Smooth muscle cell (in vitro differentiated cells): ENCODE data around the gene TMEM25. TPM values are rescaled to one million over a fixed set of nuclear protein-coding genes. Genes with fewer than 3 reads are reported as not detected.

Experiments used
- DNase-seq: peaks from one replicate; lab custom pipeline; 2025; ENCODE audit not compliant: unreplicated experiment; lab: John Stamatoyannopoulos, UW
- H2AFZ ChIP-seq: fragments of 200-600 bp; sonication (generic); 2 replicates; pipeline ENCODE4 v1.6.0; 2016; ENCODE audit warnings: antibody characterized with exemption, low read depth, mild to moderate bottlenecking
- H3F3A ChIP-seq: fragments of 200-600 bp; sonication (generic); 2 replicates; pipeline ENCODE4 v1.6.0; 2017; ENCODE audit warnings: antibody characterized with exemption, low read depth
- H3K27ac ChIP-seq: fragments of 200-600 bp; sonication (generic); 2 replicates; pipeline ENCODE4 v1.5.1; 2016; ENCODE audit warnings: low read depth, mild to moderate bottlenecking
- H3K27me3 ChIP-seq: fragments of 200-600 bp; sonication (generic); 2 replicates; pipeline ENCODE4 v1.6.1; 2016; ENCODE audit warnings: low read depth, mild to moderate bottlenecking
- H3K36me3 ChIP-seq: fragments of 200-600 bp; sonication (generic); 2 replicates; pipeline ENCODE4 v1.5.1; 2016; ENCODE audit warnings: low read depth
- H3K4me1 ChIP-seq: fragments of 200-600 bp; sonication (generic); 2 replicates; pipeline ENCODE4 v1.5.1; 2016; ENCODE audit warnings: low read depth
- H3K4me2 ChIP-seq: fragments of 200-600 bp; sonication (generic); 2 replicates; pipeline ENCODE4 v1.6.0; 2016; ENCODE audit warnings: mild to moderate bottlenecking
- H3K4me3 ChIP-seq: fragments of 200-600 bp; sonication (generic); 2 replicates; pipeline ENCODE4 v1.5.1; 2016; ENCODE audit warnings: mild to moderate bottlenecking
- H3K79me2 ChIP-seq: fragments of 200-600 bp; sonication (generic); 2 replicates; pipeline ENCODE4 v1.6.0; 2016; ENCODE audit warnings: low read depth, mild to moderate bottlenecking
- H3K9ac ChIP-seq: fragments of 200-600 bp; sonication (generic); 2 replicates; pipeline ENCODE4 v1.6.0; 2016; ENCODE audit warnings: low read depth
- H3K9me3 ChIP-seq: fragments of 200-600 bp; sonication (generic); replicated peaks from 2 replicates; pipeline ENCODE4 v1.5.1; 2016; ENCODE audit warnings: low read depth
- H4K20me1 ChIP-seq: fragments of 200-600 bp; sonication (generic); 2 replicates; pipeline ENCODE4 v1.6.0; 2016; ENCODE audit warnings: low read depth
- CTCF ChIP-seq: fragments of 200-600 bp; sonication (generic); IDR thresholded peaks from 2 replicates; pipeline ENCODE4 v1.5.1; 2017; ENCODE audit warnings: borderline replicate concordance, mild to moderate bottlenecking, antibody characterized with exemption; ENCODE audit not compliant: insufficient read depth, poor library complexity, severe bottlenecking
- WGBS: methylation state at CpG from one replicate; pipeline ENCODE4 v1.1.7; 2016; ENCODE audit warnings: low lambda C conversion rate; 5-methylcytosine and 5-hydroxymethylcytosine counted together
- polyA plus RNA-seq: library from polyadenylated mRNA; unstranded; fragments of >200 nt; fragmentation: Nextera tagmentation; extraction: Ambion mirVana; gene quantifications from 2 replicates; pipeline ENCODE4 v1.2.1, GENCODE V29; 2016
- total RNA-seq: library from RNA; depleted of rRNA; stranded (reverse); fragments of >200 nt; gene quantifications from 2 replicates; pipeline ENCODE4 v1.2.3, GENCODE V29; 2014

TMEM25 gene
- total and polyA plus RNA-seq, 2 experiments from 2014 or later: 23.9 to 48.1 TPM

GRCh38 chr11:118511601-118512000, 19.4 kb upstream of the TMEM25 start:
- no peaks in the 10 kb centered on the region for H3F3A ChIP-seq
- no peak overlapping the region for H3K9ac ChIP-seq
- no peak overlapping the region for H3K4me3 ChIP-seq
- no peaks in the 10 kb centered on the region for H3K79me2 ChIP-seq
- H3K36me3 ChIP-seq: peaks cover 33% of the 10 kb centered on the region
- H3K9me3 ChIP-seq: no peaks in the 10 kb centered on the region
- no peaks in the 10 kb centered on the region for H3K27me3 ChIP-seq
- no peak for DNase-seq
- no peak for TF ChIP-seq CTCF
- H2AFZ ChIP-seq: no peak overlapping the region
- H3K27ac ChIP-seq: no peak overlapping the region
- H3K4me2 ChIP-seq: no peak overlapping the region
- peaks cover 6% of the 10 kb centered on the region for H4K20me1 ChIP-seq
- no peaks in the 10 kb centered on the region for H3K4me1 ChIP-seq
- 90% methylated on average over 5 of the region's 5 CpGs for WGBS

GRCh38 chr11:118514103-118514502, 16.9 kb upstream of the TMEM25 start:
- H3K4me1 ChIP-seq: no peaks in the 10 kb centered on the region
- H2AFZ ChIP-seq: no peak overlapping the region
- H3K9me3 ChIP-seq: no peaks in the 10 kb centered on the region
- no peak for DNase-seq
- H3F3A ChIP-seq: no peaks in the 10 kb centered on the region
- no peak overlapping the region for H3K4me3 ChIP-seq
- H3K9ac ChIP-seq: no peak overlapping the region
- no peaks in the 10 kb centered on the region for H3K79me2 ChIP-seq
- WGBS: 99% methylated on average over 7 of the region's 7 CpGs
- no peak for TF ChIP-seq CTCF
- peaks cover 15% of the 10 kb centered on the region for H3K36me3 ChIP-seq
- H3K27ac ChIP-seq: no peak overlapping the region
- H4K20me1 ChIP-seq: no peaks in the 10 kb centered on the region
- no peak overlapping the region for H3K4me2 ChIP-seq
- H3K27me3 ChIP-seq: no peaks in the 10 kb centered on the region

GRCh38 chr11:118519549-118519948, 11.4 kb upstream of the TMEM25 start:
- no peak overlapping the region for H3K9ac ChIP-seq
- H3K36me3 ChIP-seq: peaks cover 23% of the 10 kb centered on the region
- no peak for TF ChIP-seq CTCF
- H4K20me1 ChIP-seq: no peaks in the 10 kb centered on the region
- no peaks in the 10 kb centered on the region for H3K4me1 ChIP-seq
- H3K4me2 ChIP-seq: no peak overlapping the region
- no peaks in the 10 kb centered on the region for H3K27me3 ChIP-seq
- H2AFZ ChIP-seq: no peak overlapping the region
- H3K4me3 ChIP-seq: no peak overlapping the region
- H3K27ac ChIP-seq: no peak overlapping the region
- 98% methylated on average over 6 of the region's 6 CpGs for WGBS
- no peaks in the 10 kb centered on the region for H3K9me3 ChIP-seq
- peaks cover 6% of the 10 kb centered on the region for H3F3A ChIP-seq
- no peak for DNase-seq
- H3K79me2 ChIP-seq: no peaks in the 10 kb centered on the region

- DNase-seq: no peak
- Histone ChIP-seq H3K4me1 (no peaks in the 10 kb centered on the region), H3K27me3 (no peaks in the 10 kb centered on the region), H2AFZ (no peak overlapping the region), H3K36me3 (peaks cover 23% of the 10 kb centered on the region), H3K79me2 (no peaks in the 10 kb centered on the region), H3K4me2 (no peak overlapping the region), H3K9ac (no peak overlapping the region), H3K9me3 (no peaks in the 10 kb centered on the region), H3K4me3 (no peak overlapping the region), H3F3A (peaks cover 6% of the 10 kb centered on the region), H3K27ac (no peak overlapping the region), H4K20me1 (no peaks in the 10 kb centered on the region)
- WGBS: 98% methylated on average over 13 of the region's 13 CpGs
- TF ChIP-seq CTCF: no peak
These were observed 9.1 kb upstream of the TMEM25 start for GRCh38 chr11:118521892-118522311.
